OCI-LY1 (cell line): ENCODE data around the gene MLLT3.

Experiments used
- H2AFZ ChIP-seq: fragments of 200-600 bp; sonication (generic), shearing (Covaris generic); 2 replicates; pipeline ENCODE4 v1.6.0; 2014; ENCODE audit warnings: antibody characterized with exemption, mild to moderate bottlenecking, low read length
- H3F3A ChIP-seq: fragments of 200-600 bp; sonication (generic), shearing (Covaris generic); 2 replicates; pipeline ENCODE4 v1.6.0; 2014; ENCODE audit warnings: mild to moderate bottlenecking, antibody characterized with exemption, low read length, moderate library complexity; ENCODE audit not compliant: insufficient read depth
- H3K27ac ChIP-seq: fragments of 200-600 bp; sonication (generic); 2 replicates; pipeline ENCODE4 v1.5.1; 2014; ENCODE audit warnings: low read length, mixed run types, mild to moderate bottlenecking, low read depth; ENCODE audit not compliant: poor library complexity, severe bottlenecking
- H3K27me3 ChIP-seq: fragments of 200-600 bp; sonication (generic); 2 replicates; pipeline ENCODE4 v1.6.0; 2014; ENCODE audit warnings: antibody characterized with exemption, mild to moderate bottlenecking, low read length, moderate library complexity; ENCODE audit not compliant: insufficient read depth
- H3K36me3 ChIP-seq: fragments of 200-600 bp; sonication (generic); 2 replicates; pipeline ENCODE4 v1.6.1; 2014; ENCODE audit warnings: mild to moderate bottlenecking, antibody characterized with exemption, low read length, moderate library complexity, mixed read lengths; ENCODE audit not compliant: insufficient read depth
- H3K4me1 ChIP-seq: fragments of 200-600 bp; sonication (generic); 2 replicates; pipeline ENCODE4 v1.5.1; 2014; ENCODE audit warnings: mild to moderate bottlenecking, low read length, moderate library complexity; ENCODE audit not compliant: insufficient read depth, severe bottlenecking
- H3K4me2 ChIP-seq: fragments of 200-600 bp; sonication (generic), shearing (Covaris generic); 2 replicates; pipeline ENCODE4 v1.6.1; 2014; ENCODE audit warnings: low read length
- H3K4me3 ChIP-seq: fragments of 200-600 bp; sonication (generic); 2 replicates; pipeline ENCODE4 v1.5.1; 2014; ENCODE audit warnings: low read length, low read depth, mild to moderate bottlenecking, mixed read lengths; ENCODE audit not compliant: poor library complexity, severe bottlenecking
- H3K79me2 ChIP-seq: fragments of 200-600 bp; shearing (Covaris generic); 2 replicates; pipeline ENCODE4 v1.6.1; 2016; ENCODE audit warnings: mixed run types, low read length, mixed read lengths; ENCODE audit not compliant: insufficient read depth
- H3K9ac ChIP-seq: fragments of 200-600 bp; sonication (generic), shearing (Covaris generic); 2 replicates; pipeline ENCODE4 v1.6.1; 2014; ENCODE audit warnings: mild to moderate bottlenecking, low read length, mixed read lengths
- H3K9me2 ChIP-seq: fragments of 200-600 bp; sonication (generic), shearing (Covaris generic); 2 replicates; pipeline ENCODE4 v1.6.1; 2014; ENCODE audit warnings: low read depth, mild to moderate bottlenecking, low read length, mixed read lengths
- H3K9me3 ChIP-seq: fragments of 200-600 bp; shearing (Covaris generic); 2 replicates; pipeline ENCODE4 v1.6.1; 2014; ENCODE audit warnings: low read length, mixed read lengths
- H4K20me1 ChIP-seq: fragments of 200-600 bp; sonication (generic), shearing (Covaris generic); 2 replicates; pipeline ENCODE4 v1.6.0; 2016; ENCODE audit warnings: mild to moderate bottlenecking, low read length; ENCODE audit not compliant: insufficient read depth
- EZH2 ChIP-seq: fragments of 200-600 bp; sonication (generic), shearing (Covaris generic); IDR thresholded peaks from 2 replicates; pipeline ENCODE4 v1.8.0; 2017; ENCODE audit warnings: borderline replicate concordance, mixed run types, mild to moderate bottlenecking, antibody characterized with exemption, low read length, moderate library complexity, mixed read lengths
- TF ChIP-seq, protein P1 (sequence below): fragments of 200-600 bp; sonication (generic), shearing (Covaris generic); IDR thresholded peaks from 2 replicates; pipeline ENCODE4 v1.5.1; 2017; ENCODE audit warnings: mild to moderate bottlenecking, antibody characterized with exemption, low read length, moderate library complexity, mixed read lengths

Gene MLLT3

DNA sequence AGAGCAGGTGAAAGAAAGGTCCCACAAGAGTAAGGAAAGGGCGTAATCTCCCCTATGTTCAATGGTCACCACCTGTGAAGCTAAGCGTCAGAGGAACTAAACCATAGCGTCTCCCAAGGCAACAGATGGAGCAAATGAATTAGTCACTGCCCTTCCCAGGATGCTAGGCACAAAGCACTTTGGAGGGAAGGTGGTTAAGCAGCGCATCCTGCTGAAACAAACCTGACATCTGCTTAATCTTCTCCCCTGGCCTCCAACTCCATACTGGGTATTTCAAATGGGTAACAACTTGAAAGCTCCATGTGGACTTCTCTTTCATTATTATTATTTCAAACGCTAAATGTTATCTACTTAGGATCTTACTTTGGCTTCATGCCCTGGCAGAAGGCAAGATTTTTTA lies 227.3 kb downstream of the MLLT3 start:
- no peak for TF ChIP-seq EZH2
- TF ChIP-seq, protein P1, sequence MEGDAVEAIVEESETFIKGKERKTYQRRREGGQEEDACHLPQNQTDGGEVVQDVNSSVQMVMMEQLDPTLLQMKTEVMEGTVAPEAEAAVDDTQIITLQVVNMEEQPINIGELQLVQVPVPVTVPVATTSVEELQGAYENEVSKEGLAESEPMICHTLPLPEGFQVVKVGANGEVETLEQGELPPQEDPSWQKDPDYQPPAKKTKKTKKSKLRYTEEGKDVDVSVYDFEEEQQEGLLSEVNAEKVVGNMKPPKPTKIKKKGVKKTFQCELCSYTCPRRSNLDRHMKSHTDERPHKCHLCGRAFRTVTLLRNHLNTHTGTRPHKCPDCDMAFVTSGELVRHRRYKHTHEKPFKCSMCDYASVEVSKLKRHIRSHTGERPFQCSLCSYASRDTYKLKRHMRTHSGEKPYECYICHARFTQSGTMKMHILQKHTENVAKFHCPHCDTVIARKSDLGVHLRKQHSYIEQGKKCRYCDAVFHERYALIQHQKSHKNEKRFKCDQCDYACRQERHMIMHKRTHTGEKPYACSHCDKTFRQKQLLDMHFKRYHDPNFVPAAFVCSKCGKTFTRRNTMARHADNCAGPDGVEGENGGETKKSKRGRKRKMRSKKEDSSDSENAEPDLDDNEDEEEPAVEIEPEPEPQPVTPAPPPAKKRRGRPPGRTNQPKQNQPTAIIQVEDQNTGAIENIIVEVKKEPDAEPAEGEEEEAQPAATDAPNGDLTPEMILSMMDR: no peak
- no peak overlapping the region for H3K4me2 ChIP-seq
- no peaks in the 10 kb centered on the region for H3K9me3 ChIP-seq
- no peak overlapping the region for H3K9ac ChIP-seq
- no peaks in the 10 kb centered on the region for H3K9me2 ChIP-seq
- H2AFZ ChIP-seq: no peak overlapping the region
- H3K4me1 ChIP-seq: peaks cover 52% of the 10 kb centered on the region
- H3F3A ChIP-seq: no peaks in the 10 kb centered on the region
- no peaks in the 10 kb centered on the region for H3K27me3 ChIP-seq
- H3K36me3 ChIP-seq: no peaks in the 10 kb centered on the region
- H3K79me2 ChIP-seq: no peaks in the 10 kb centered on the region
- no peaks in the 10 kb centered on the region for H4K20me1 ChIP-seq
- peak overlapping the region; percentile 5 for H3K27ac ChIP-seq
- no peak overlapping the region for H3K4me3 ChIP-seq

DNA sequence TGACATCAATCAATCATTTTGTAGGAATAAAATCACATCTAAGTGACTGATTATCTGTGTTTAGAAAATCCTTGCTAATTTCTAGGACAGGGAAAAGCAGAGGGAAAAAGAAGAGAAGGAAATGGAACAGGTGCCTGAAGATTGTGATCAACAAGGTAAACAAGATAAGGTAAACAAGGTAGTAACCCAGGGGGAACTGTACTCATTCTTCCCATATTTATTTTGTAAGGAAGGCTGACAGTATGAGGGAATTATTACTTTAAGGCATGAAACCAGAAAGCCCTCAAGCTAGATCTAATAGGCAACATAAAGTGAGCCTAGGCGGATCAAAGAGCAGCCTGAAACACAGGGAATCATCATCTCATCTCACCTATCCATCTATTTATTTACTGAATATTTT lies 231.1 kb downstream of the MLLT3 start:
- H3K4me3 ChIP-seq: no peak overlapping the region
- TF ChIP-seq, protein P1: no peak
- no peak for TF ChIP-seq EZH2
- no peaks in the 10 kb centered on the region for H3K79me2 ChIP-seq
- H3K36me3 ChIP-seq: no peaks in the 10 kb centered on the region
- H3K4me2 ChIP-seq: no peak overlapping the region
- H3K9ac ChIP-seq: no peak overlapping the region
- no peaks in the 10 kb centered on the region for H4K20me1 ChIP-seq
- 0 out of 2 replicates have a peak, but pooled peaks cover 3% of the 10 kb centered on the region for H3K9me3 ChIP-seq
- H3K27me3 ChIP-seq: no peaks in the 10 kb centered on the region
- no peaks in the 10 kb centered on the region for H3F3A ChIP-seq
- no peak overlapping the region for H3K27ac ChIP-seq
- H3K9me2 ChIP-seq: no peaks in the 10 kb centered on the region
- no peak overlapping the region for H2AFZ ChIP-seq
- peaks cover 20% of the 10 kb centered on the region for H3K4me1 ChIP-seq

DNA sequence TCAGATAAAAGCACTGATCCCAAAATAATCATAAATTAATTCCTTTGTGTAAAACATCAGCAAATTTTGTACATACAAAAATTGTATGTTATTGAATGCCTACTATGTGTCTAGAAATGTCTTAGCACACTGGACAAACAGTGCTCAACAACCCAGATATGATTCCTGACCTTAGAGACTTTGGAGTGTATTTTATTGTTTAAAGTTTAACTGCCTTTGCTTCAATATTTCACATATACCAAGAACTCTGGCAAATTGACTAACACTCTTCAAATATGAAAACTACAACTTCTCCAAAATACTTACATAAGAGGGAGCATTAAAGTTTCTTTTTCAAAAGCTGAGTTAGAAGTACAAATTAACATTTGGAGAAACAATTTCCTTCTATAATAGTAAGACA lies 231.9 kb downstream of the MLLT3 start:
- Histone ChIP-seq H3K27me3 (no peaks in the 10 kb centered on the region), H3K9me2 (no peaks in the 10 kb centered on the region), H3K79me2 (no peaks in the 10 kb centered on the region), H3K27ac (no peak overlapping the region), H3F3A (no peaks in the 10 kb centered on the region), H4K20me1 (no peaks in the 10 kb centered on the region), H3K4me3 (no peak overlapping the region), H3K36me3 (no peaks in the 10 kb centered on the region), H3K9ac (no peak overlapping the region), H3K4me2 (no peak overlapping the region), H2AFZ (no peak overlapping the region), H3K9me3 (0 out of 2 replicates have a peak, but pooled peaks cover 3% of the 10 kb centered on the region), H3K4me1 (peaks cover 12% of the 10 kb centered on the region)
- no peak for TF ChIP-seq EZH2
- TF ChIP-seq, protein P1: no peak
